IMR-90 (cell line): Measurements from ENCODE around the gene NFATC3. TPM values are rescaled to one million over a fixed set of nuclear protein-coding genes. Genes with fewer than 3 reads are reported as not detected.

Experiments
- ATAC-seq: fragments of 200-7000 bp; cut with Tn5 transposase; 2 replicates; pipeline ENCODE4 v1.9.1; 2020; ENCODE audit warnings: low read depth, mild to moderate bottlenecking, moderate library complexity
- BruUV-seq: library from RNA; stranded (reverse); fragments of 400-500 nt; replicated peaks from 2 replicates; lab custom pipeline; 2021; lab: Mats Ljungman, UMichigan
- CTCF ChIA-PET: fragments of 300-600 bp; formaldehyde crosslinking; extraction: SDS; loops from one replicate; lab custom pipeline; 2021; ENCODE audit warnings: antibody characterized with exemption; lab: Yijun Ruan, JAX
- POLR2A ChIA-PET: fragments of 300-600 bp; sonication (Branson Sonifier 250); formaldehyde crosslinking; loops from one replicate; lab custom pipeline; 2022; ENCODE audit warnings: antibody characterized with exemption; ENCODE audit not compliant: unreplicated experiment; lab: Charles Lee
- DNase-seq: peaks from one replicate; pipeline ENCODE4 v3.0.0; 2013
- H2AFZ ChIP-seq: replicated peaks from 2 replicates; pipeline ENCODE3; 2013; ENCODE audit warnings: low read length, mild to moderate bottlenecking; ENCODE audit not compliant: poor library complexity
- H2AK5ac ChIP-seq: 2 replicates; pipeline ENCODE4 v1.6.1; 2013; ENCODE audit warnings: low read depth, low read length, inconsistent platforms
- H2AK9ac ChIP-seq: replicated peaks from 2 replicates; pipeline ENCODE3; 2013; ENCODE audit warnings: mild to moderate bottlenecking, low read depth, low read length, moderate library complexity; ENCODE audit not compliant: poor library complexity
- H2BK120ac ChIP-seq: 2 replicates; pipeline ENCODE4 v1.6.1; 2013; ENCODE audit warnings: low read depth, low read length, inconsistent platforms
- H2BK15ac ChIP-seq: 3 replicates; pipeline ENCODE4 v1.6.1; 2013; ENCODE audit warnings: low read depth, low read length, inconsistent platforms
- H2BK20ac ChIP-seq: 2 replicates; pipeline ENCODE4 v1.6.1; 2013; ENCODE audit warnings: low read depth, mild to moderate bottlenecking, inconsistent platforms, low read length, moderate library complexity
- H2BK5ac ChIP-seq: 2 replicates; pipeline ENCODE4 v1.6.1; 2013; ENCODE audit warnings: mild to moderate bottlenecking, low read depth, low read length, inconsistent platforms; ENCODE audit not compliant: poor library complexity, severe bottlenecking
- H3K14ac ChIP-seq: replicated peaks from 2 replicates; pipeline ENCODE4 v1.6.1; 2013; ENCODE audit warnings: low read depth, low read length, inconsistent platforms
- H3K18ac ChIP-seq: 2 replicates; pipeline ENCODE4 v1.6.1; 2013; ENCODE audit warnings: low read depth, low read length, control low read depth
- H3K23ac ChIP-seq: 2 replicates; pipeline ENCODE4 v1.6.1; 2013; ENCODE audit warnings: low read depth, low read length, inconsistent platforms
- H3K27ac ChIP-seq: 2 replicates; pipeline ENCODE4 v1.5.1; 2013; ENCODE audit warnings: mild to moderate bottlenecking, control low read depth, low read length; ENCODE audit not compliant: insufficient read depth
- H3K27me3 ChIP-seq: 2 replicates; pipeline ENCODE4 v1.6.1; 2013; ENCODE audit warnings: low read length; ENCODE audit not compliant: control insufficient read depth, insufficient read depth
- H3K36me3 ChIP-seq: 2 replicates; pipeline ENCODE4 v1.6.1; 2013; ENCODE audit warnings: low read length, mixed read lengths; ENCODE audit not compliant: control insufficient read depth, insufficient read depth
- H3K4ac ChIP-seq: 2 replicates; pipeline ENCODE4 v1.6.1; 2013; ENCODE audit warnings: low read depth, low read length, inconsistent platforms
- H3K4me1 ChIP-seq: 2 replicates; pipeline ENCODE4 v1.6.1; 2013; ENCODE audit warnings: low read length, mixed read lengths; ENCODE audit not compliant: control insufficient read depth, insufficient read depth
- H3K4me2 ChIP-seq: 2 replicates; pipeline ENCODE4 v1.6.1; 2013; ENCODE audit warnings: low read depth, mild to moderate bottlenecking, control low read depth, low read length, moderate library complexity
- H3K4me3 ChIP-seq: 2 replicates; pipeline ENCODE4 v1.5.1; 2013; ENCODE audit warnings: low read depth, mild to moderate bottlenecking, control low read depth, low read length, moderate library complexity; ENCODE audit not compliant: insufficient read depth
- H3K56ac ChIP-seq: 2 replicates; pipeline ENCODE4 v1.6.1; 2013; ENCODE audit warnings: low read length, inconsistent platforms; ENCODE audit not compliant: insufficient read depth; ENCODE audit errors: extremely low read depth
- H3K79me1 ChIP-seq, 2 experiments: 2 replicates each; pipeline ENCODE4 v1.6.1; 2013; ENCODE audit warnings: low read length in 2 of 2, inconsistent platforms in 1 of 2, low read depth in 1 of 2
- H3K9ac ChIP-seq: 2 replicates; pipeline ENCODE4 v1.6.1; 2013; ENCODE audit warnings: low read depth, low read length, control low read depth
- H3K9me1 ChIP-seq: 2 replicates; pipeline ENCODE4 v1.6.1; 2013; ENCODE audit warnings: low read length, inconsistent platforms; ENCODE audit not compliant: insufficient read depth
- H3K9me3 ChIP-seq: 2 replicates; pipeline ENCODE4 v1.6.1; 2013; ENCODE audit warnings: low read length; ENCODE audit not compliant: control insufficient read depth, insufficient read depth
- H4K20me1 ChIP-seq: 2 replicates; pipeline ENCODE4 v1.6.1; 2013; ENCODE audit warnings: low read length, inconsistent platforms; ENCODE audit not compliant: insufficient read depth
- H4K5ac ChIP-seq: 2 replicates; pipeline ENCODE4 v1.6.1; 2013; ENCODE audit warnings: mild to moderate bottlenecking, low read depth, low read length, control low read depth
- H4K8ac ChIP-seq, 2 experiments: 2 replicates each; pipeline ENCODE4 v1.6.1; 2013; ENCODE audit warnings: low read depth in 2 of 2, low read length in 2 of 2, control low read depth in 1 of 2, inconsistent platforms in 1 of 2
- H4K91ac ChIP-seq: 2 replicates; pipeline ENCODE4 v1.6.1; 2013; ENCODE audit warnings: low read depth, low read length, inconsistent platforms; ENCODE audit not compliant: insufficient read depth
- CHD1 ChIP-seq: IDR thresholded peaks from 2 replicates; pipeline ENCODE4 v1.6.1; 2012; ENCODE audit warnings: low read depth, low read length, improper control_type of control experiment
- ELK1 ChIP-seq: fragments of 150-350 bp; IDR thresholded peaks from 2 replicates; pipeline ENCODE4 v1.6.1; 2016; ENCODE audit warnings: low read depth, mild to moderate bottlenecking, low read length, moderate library complexity, borderline replicate concordance
- FOS ChIP-seq: fragments of 150-350 bp; IDR thresholded peaks from 2 replicates; pipeline ENCODE4 v1.6.1; 2016; ENCODE audit warnings: low read depth, low read length
- MAFK ChIP-seq: IDR thresholded peaks from 2 replicates; pipeline ENCODE4 v1.6.1; 2012; ENCODE audit warnings: low read depth, low read length, improper control_type of control experiment
- MAZ ChIP-seq: IDR thresholded peaks from 2 replicates; pipeline ENCODE4 v1.6.1; 2012; ENCODE audit warnings: low read depth, mild to moderate bottlenecking, low read length, improper control_type of control experiment, moderate library complexity, borderline replicate concordance
- MXI1 ChIP-seq: IDR thresholded peaks from 2 replicates; pipeline ENCODE4 v1.6.1; 2012; ENCODE audit warnings: low read depth, mild to moderate bottlenecking, low read length, moderate library complexity, borderline replicate concordance
- NFE2L2 ChIP-seq: fragments of 150-350 bp; IDR thresholded peaks from 2 replicates; pipeline ENCODE4 v1.6.1; 2016; ENCODE audit warnings: low read depth, mild to moderate bottlenecking, low read length
- POLR2A ChIP-seq: IDR thresholded peaks from 2 replicates; pipeline ENCODE4 v1.6.1; 2012; ENCODE audit warnings: mild to moderate bottlenecking, low read depth, low read length
- RAD21 ChIP-seq: IDR thresholded peaks from 2 replicates; pipeline ENCODE4 v1.6.1; 2012; ENCODE audit warnings: low read length, improper control_type of control experiment
- RCOR1 ChIP-seq: IDR thresholded peaks from 2 replicates; pipeline ENCODE4 v1.6.1; 2012; ENCODE audit warnings: mild to moderate bottlenecking, low read length, improper control_type of control experiment; ENCODE audit not compliant: insufficient replicate concordance
- RFX5 ChIP-seq: IDR thresholded peaks from 2 replicates; pipeline ENCODE4 v1.8.0; 2012; ENCODE audit warnings: low read depth, mild to moderate bottlenecking, low read length, moderate library complexity
- SMC3 ChIP-seq: fragments of 150-350 bp; IDR thresholded peaks from 2 replicates; pipeline ENCODE4 v1.6.1; 2016; ENCODE audit warnings: low read depth, mild to moderate bottlenecking, antibody characterized with exemption, low read length, moderate library complexity
- USF2 ChIP-seq: fragments of 150-350 bp; IDR thresholded peaks from 2 replicates; pipeline ENCODE4 v1.6.1; 2017; ENCODE audit warnings: mild to moderate bottlenecking, antibody characterized with exemption, low read length, low read depth
- WGBS, 2 experiments: methylation state at CpG; one replicate each; pipeline versions ENCODE4 v1.1.5 to v1.1.7; 2013; ENCODE audit warnings: missing lambda C conversion rate in 2 of 2; ENCODE audit not compliant: insufficient read length in 1 of 2; ENCODE audit errors: extremely low coverage in 2 of 2; 5-methylcytosine and 5-hydroxymethylcytosine counted together
- dilution Hi-C: fragments of 300-500 bp; cut with HindIII; formaldehyde crosslinking; loops from one replicate; pipeline ENCODE4 v1.14.3; 2018; ENCODE audit warnings: low sequenced_read_pairs; ENCODE audit not compliant: unreplicated experiment
- in situ Hi-C: fragments of 300-500 bp; cut with MboI; formaldehyde crosslinking; loops from 3 replicates; pipeline ENCODE4 v1.14.3; 2019; ENCODE audit warnings: low sequenced_read_pairs, inconsistent platforms, mixed read lengths
- intact Hi-C: fragments of 100-400 bp; cut with micrococcal nuclease; formaldehyde crosslinking; loops from 2 replicates; pipeline ENCODE4 v1.10.0; 2022
- polyA plus RNA-seq, 3 experiments: library from polyadenylated mRNA; depleted of rRNA; stranded (reverse); fragments of >200 nt; gene quantifications; 2 replicates each; pipeline ENCODE4 v1.2.3, GENCODE V29; 2012; ENCODE audit warnings: low replicate concordance in 1 of 3
- total RNA-seq: library from RNA; depleted of rRNA; stranded (reverse); fragments of >200 nt; gene quantifications from 2 replicates; pipeline ENCODE4 v1.2.3, GENCODE V29; 2012
- TF ChIP-seq, protein P1 (sequence below): conservative IDR thresholded peaks from 2 replicates; pipeline ENCODE4 v1.5.1; 2012; ENCODE audit warnings: mild to moderate bottlenecking, low read depth, low read length, improper control_type of control experiment

NFATC3 gene
- total and polyA plus RNA-seq, 2 of the 4 experiments (the other 2 are of a cell fraction) = 6.3 to 21.5 TPM

DNA sequence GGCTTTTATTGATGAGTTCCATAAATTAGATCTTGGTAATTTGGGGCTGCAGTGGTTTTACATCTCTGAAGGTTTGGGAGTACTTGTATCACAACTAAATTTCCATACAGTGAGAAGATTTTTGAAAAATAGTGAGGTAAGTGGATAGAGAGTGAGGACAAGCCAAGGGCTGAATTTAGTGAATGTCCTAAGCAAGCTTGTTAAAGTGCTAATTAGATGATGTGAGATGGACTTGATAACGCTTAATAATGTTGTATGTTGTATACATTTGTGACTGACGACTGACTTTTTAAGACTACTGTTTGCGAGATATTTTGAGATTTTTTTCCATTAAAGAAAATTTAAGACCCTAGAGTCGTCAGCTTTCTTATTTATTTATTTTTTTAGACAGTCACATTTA lies 3.9 kb downstream of the NFATC3 start:
- dilution Hi-C loops (no loop called here), intact Hi-C loops (loop anchor here (10.0 kb wide), 1 partner anchor 236 kb away; no protein-coding TSS in a partner anchor), in situ Hi-C loops (no loop called here)
- ChIA-PET POLR2A (no interaction called here), CTCF (interaction anchor here (0.5 kb wide), 1 partner anchor 24 kb away, joined by 3 read pairs; no protein-coding TSS in a partner anchor)
- Histone ChIP-seq H2AFZ (no peak overlapping the region), H4K91ac (no peak overlapping the region), H4K5ac (no peak overlapping the region), H3K27ac (no peak overlapping the region), H3K9me1 (peaks cover 6% of the 10 kb centered on the region; the same call in 1 of the 2 replicates), H3K4me2 (no peak overlapping the region), H4K8ac (no peak overlapping the region), H2BK120ac (no peak overlapping the region), H2AK9ac (no peak overlapping the region), H3K18ac (no peak overlapping the region), H3K4me3 (no peak overlapping the region), H3K9me3 (no peaks in the 10 kb centered on the region), H3K56ac (no peak overlapping the region), H3K27me3 (no peaks in the 10 kb centered on the region), H2AK5ac (no peak overlapping the region), H3K23ac (peak overlapping the region; percentile 78; the same call in 1 of the 2 replicates), H2BK5ac (no peak overlapping the region), H3K9ac (no peak overlapping the region), H3K4me1 (peaks cover 10% of the 10 kb centered on the region), H2BK20ac (no peak overlapping the region), H3K4ac (no peak overlapping the region), H4K20me1 (peaks cover 12% of the 10 kb centered on the region; the same call in 1 of the 2 replicates), H2BK15ac (no peak overlapping the region), H3K79me1 (peaks cover 10 to 55% of the 10 kb centered on the region in 2 experiments; a peak in 3 of 4 replicates), H3K36me3 (no peaks in the 10 kb centered on the region), H3K14ac (no peak overlapping the region)
- TF ChIP-seq, protein P1, sequence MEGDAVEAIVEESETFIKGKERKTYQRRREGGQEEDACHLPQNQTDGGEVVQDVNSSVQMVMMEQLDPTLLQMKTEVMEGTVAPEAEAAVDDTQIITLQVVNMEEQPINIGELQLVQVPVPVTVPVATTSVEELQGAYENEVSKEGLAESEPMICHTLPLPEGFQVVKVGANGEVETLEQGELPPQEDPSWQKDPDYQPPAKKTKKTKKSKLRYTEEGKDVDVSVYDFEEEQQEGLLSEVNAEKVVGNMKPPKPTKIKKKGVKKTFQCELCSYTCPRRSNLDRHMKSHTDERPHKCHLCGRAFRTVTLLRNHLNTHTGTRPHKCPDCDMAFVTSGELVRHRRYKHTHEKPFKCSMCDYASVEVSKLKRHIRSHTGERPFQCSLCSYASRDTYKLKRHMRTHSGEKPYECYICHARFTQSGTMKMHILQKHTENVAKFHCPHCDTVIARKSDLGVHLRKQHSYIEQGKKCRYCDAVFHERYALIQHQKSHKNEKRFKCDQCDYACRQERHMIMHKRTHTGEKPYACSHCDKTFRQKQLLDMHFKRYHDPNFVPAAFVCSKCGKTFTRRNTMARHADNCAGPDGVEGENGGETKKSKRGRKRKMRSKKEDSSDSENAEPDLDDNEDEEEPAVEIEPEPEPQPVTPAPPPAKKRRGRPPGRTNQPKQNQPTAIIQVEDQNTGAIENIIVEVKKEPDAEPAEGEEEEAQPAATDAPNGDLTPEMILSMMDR = no peak
- TF ChIP-seq ELK1 (no peak), POLR2A (no peak), RAD21 (no peak), RFX5 (no peak), FOS (no peak), MXI1 (no peak), USF2 (no peak), RCOR1 (no peak), NFE2L2 (no peak), MAFK (no peak), SMC3 (no peak), CHD1 (no peak), MAZ (no peak)
- DNase-seq (no peak), ATAC-seq (no peak)
- WGBS, 2 experiments = no CpG with 5 or more reads among the region's 4 CpGs
- no TSS peak for BruUV-seq
